K562 (cell line): Measurements from ENCODE around the gene PDCD5. TPM values are rescaled to one million over a fixed set of nuclear protein-coding genes. Genes with fewer than 3 reads are reported as not detected.

Experiments
- ATAC-seq: fragments of 200-7000 bp; cut with Tn5 transposase; 3 replicates; pipeline ENCODE4 v1.9.1; 2020; ENCODE audit warnings: moderate library complexity
- BruUV-seq: library from RNA; stranded (reverse); fragments of 400-500 nt; replicated peaks from 2 replicates; lab custom pipeline; 2021; lab: Mats Ljungman, UMichigan
- CTCF ChIA-PET: fragments of 300-600 bp; formaldehyde crosslinking; extraction: SDS; loops from one replicate; lab custom pipeline; 2021; ENCODE audit warnings: low intra/inter-chr PET ratio; lab: Yijun Ruan, JAX
- POLR2A ChIA-PET: fragments of 300-600, 350-650 bp; sonication (Branson Sonifier 250); formaldehyde crosslinking; extraction: SDS; loops from one replicate; lab custom pipeline; 2021; ENCODE audit warnings: antibody characterized with exemption, inconsistent platforms; lab: Yijun Ruan, JAX
- DNase-seq, 4 experiments: peaks; one replicate each; pipeline versions ENCODE4 v3.0.0 to v3.0.0-alpha.2; 2011 to 2018; ENCODE audit warnings: low spot score in 3 of 4, mixed read lengths in 3 of 4; ENCODE audit errors: extremely low read depth in 1 of 4
- FAIRE-seq: peaks from 2 replicates; lab custom pipeline; 2011; peaks lifted over from hg19 to GRCh38; lab: Jason Lieb, UNC
- H2AFZ ChIP-seq: 2 replicates; pipeline ENCODE4 v1.6.0; 2011; ENCODE audit warnings: low read depth, low read length, control low read depth, inconsistent platforms
- H3K27ac ChIP-seq: fragments of 200-600 bp; 3 replicates; pipeline ENCODE4 v1.8.0; 2011; ENCODE audit warnings: low read depth, mild to moderate bottlenecking, control low read depth, inconsistent platforms, low read length, moderate library complexity, mixed read lengths; ENCODE audit errors: extremely low read depth
- H3K27me3 ChIP-seq, 2 experiments: fragments of 300-600 bp in 1 of 2; 2 replicates in 1 of 2; 3 replicates in 1 of 2; pipeline versions ENCODE4 v1.6.0 to v1.8.0; 2011; ENCODE audit warnings: inconsistent platforms in 2 of 2, low read length in 2 of 2, mild to moderate bottlenecking in 1 of 2, mixed read lengths in 1 of 2, moderate library complexity in 1 of 2; ENCODE audit not compliant: control insufficient read depth in 2 of 2, insufficient read depth in 2 of 2
- H3K36me3 ChIP-seq: fragments of 300-600 bp; 3 replicates; pipeline ENCODE4 v1.8.0; 2011; ENCODE audit warnings: mild to moderate bottlenecking, low read length, inconsistent platforms; ENCODE audit not compliant: control insufficient read depth, insufficient read depth
- H3K4me1 ChIP-seq, 2 experiments: fragments of 200-600 bp in 1 of 2; replicated peaks in 1 of 2; 2 replicates in 1 of 2; 3 replicates in 1 of 2; pipeline versions ENCODE4 v1.5.1 to v1.8.0; 2011; ENCODE audit warnings: inconsistent platforms in 2 of 2, low read length in 2 of 2, mild to moderate bottlenecking in 1 of 2, mixed read lengths in 1 of 2, moderate library complexity in 1 of 2; ENCODE audit not compliant: control insufficient read depth in 2 of 2, insufficient read depth in 2 of 2
- H3K4me2 ChIP-seq: 2 replicates; pipeline ENCODE4 v1.6.1; 2011; ENCODE audit warnings: low read length, control low read depth, inconsistent platforms, mixed read lengths; ENCODE audit not compliant: insufficient read depth
- H3K4me3 ChIP-seq: fragments of 200-600 bp; sonication (generic), shearing (Covaris generic); 2 replicates; pipeline ENCODE4 v1.5.1; 2016; ENCODE audit warnings: control low read depth, inconsistent platforms
- H3K79me2 ChIP-seq: fragments of 200-600 bp; 3 replicates; pipeline ENCODE4 v1.8.0; 2011; ENCODE audit warnings: low read length, inconsistent platforms; ENCODE audit not compliant: control insufficient read depth, insufficient read depth
- H3K9ac ChIP-seq, 2 experiments: 2 replicates each; pipeline versions ENCODE4 v1.6.0 to v1.6.1; 2011; ENCODE audit warnings: low read depth in 2 of 2, low read length in 2 of 2, control low read depth in 1 of 2, inconsistent platforms in 1 of 2, mild to moderate bottlenecking in 1 of 2, mixed read lengths in 1 of 2; ENCODE audit not compliant: insufficient read depth in 1 of 2
- H3K9me1 ChIP-seq: one replicate; pipeline ENCODE4 v1.6.0; 2011; ENCODE audit warnings: inconsistent platforms, mild to moderate bottlenecking, low read length, moderate library complexity; ENCODE audit not compliant: control insufficient read depth, insufficient read depth
- H3K9me3 ChIP-seq: replicated peaks from 2 replicates; pipeline ENCODE4 v1.5.1; 2011; ENCODE audit warnings: low read depth, low read length, inconsistent platforms; ENCODE audit not compliant: control insufficient read depth, insufficient read depth
- H4K20me1 ChIP-seq: replicated peaks from 2 replicates; pipeline ENCODE4 v1.6.1; 2011; ENCODE audit warnings: low read length, inconsistent platforms, mixed read lengths; ENCODE audit not compliant: control insufficient read depth, insufficient read depth
- BMI1 ChIP-seq: fragments of 150-350 bp; IDR thresholded peaks from 2 replicates; pipeline ENCODE4 v1.6.1; 2014; ENCODE audit warnings: low read length
- BRD4 ChIP-seq: fragments of 200-600 bp; sonication (generic); IDR thresholded peaks from 2 replicates; pipeline ENCODE4 v1.6.1; 2017; ENCODE audit warnings: inconsistent platforms
- ESRRB ChIP-seq: fragments of 250-450 bp; sonication (Bioruptor Pico); IDR thresholded peaks from 2 replicates; pipeline ENCODE4 v1.5.0; 2020; ENCODE audit warnings: mild to moderate bottlenecking, moderate library complexity, borderline replicate concordance
- NRF1 ChIP-seq, 2 experiments: fragments of 450-650 bp; IDR thresholded peaks in 1 of 2; conservative IDR thresholded peaks in 1 of 2; 2 replicates each; pipeline ENCODE4 v1.6.1; 2014; ENCODE audit warnings: mild to moderate bottlenecking in 2 of 2
- PCBP1 ChIP-seq: fragments of 200-400 bp; formaldehyde crosslinking; IDR thresholded peaks from 2 replicates; pipeline ENCODE4 v1.6.1; 2018; ENCODE audit warnings: mild to moderate bottlenecking, low read depth, low read length; ENCODE audit not compliant: poor library complexity, severe bottlenecking
- RAD51 ChIP-seq: fragments of 450-650 bp; IDR thresholded peaks from 2 replicates; pipeline ENCODE4 v1.7.1; 2016; ENCODE audit warnings: low read depth, mild to moderate bottlenecking, borderline replicate concordance
- SOX6 ChIP-seq: fragments of 450-650 bp; IDR thresholded peaks from 2 replicates; pipeline ENCODE4 v1.6.1; 2014; ENCODE audit warnings: mild to moderate bottlenecking
- TCFL5 ChIP-seq: fragments of 250-450 bp; sonication (Bioruptor Pico); conservative IDR thresholded peaks from 2 replicates; pipeline ENCODE4 v1.6.1; 2021; ENCODE audit warnings: mild to moderate bottlenecking, moderate library complexity, matching md5 sums
- TFAP4 ChIP-seq: sonication (generic); formaldehyde crosslinking; IDR thresholded peaks from 2 replicates; pipeline ENCODE4 v1.8.0; 2022; ENCODE audit warnings: missing genetic modification reagents, mild to moderate bottlenecking, moderate library complexity, borderline replicate concordance
- ZNF395 ChIP-seq: fragments of 200-800 bp; sonication (Bioruptor generic); IDR thresholded peaks from 2 replicates; pipeline ENCODE4 v1.6.1; 2017; ENCODE audit warnings: missing genetic modification characterization, missing compliant biosample characterization
- ZNF518B ChIP-seq: fragments of 250-450 bp; sonication (Bioruptor Pico); IDR thresholded peaks from 2 replicates; pipeline ENCODE4 v1.5.0; 2021; ENCODE audit warnings: mild to moderate bottlenecking, moderate library complexity
- WGBS: fragments of 100-300 bp; shearing (Covaris generic); methylation state at CpG from one replicate; pipeline ENCODE4 v1.1.6; 2016; ENCODE audit warnings: low coverage, mixed read lengths; ENCODE audit not compliant: insufficient coverage; ENCODE audit errors: missing lambda C conversion rate; 5-methylcytosine and 5-hydroxymethylcytosine counted together
- in situ Hi-C: fragments of 300-500 bp; cut with MboI; formaldehyde crosslinking; loops from 4 replicates; pipeline ENCODE4 v1.15.0; 2018; ENCODE audit warnings: inconsistent platforms, mixed read lengths
- intact Hi-C: fragments of 100-400 bp; cut with micrococcal nuclease; formaldehyde crosslinking; loops from 2 replicates; pipeline ENCODE4 v1.14.2; 2022
- polyA plus RNA-seq, 8 experiments: library from polyadenylated mRNA; depleted of rRNA in 4 of 8; stranded (reverse) in 5 of 8; unstranded in 3 of 8; fragments of >200 nt; fragmentation: Nextera tagmentation in 2 of 8; fragmentation: Illumina TruSeq in 1 of 8; extraction: Ambion mirVana in 2 of 8; extraction: Trizol in 1 of 8; gene quantifications; 2 replicates each; pipeline versions ENCODE4 v1.2.1 to v1.2.3, GENCODE V29; 2011 to 2014; ENCODE audit warnings: inconsistent platforms in 1 of 8, missing spikeins in 1 of 8
- total RNA-seq, 7 experiments: library from RNA; depleted of rRNA in 6 of 7; stranded (reverse); fragments of >200 nt in 6 of 7; fragmentation: Illumina TruSeq in 2 of 7; extraction: Trizol in 2 of 7; gene quantifications; 2 replicates each; pipeline versions ENCODE4 v1.2.1 to v1.2.3, GENCODE V29; 2011 to 2021; ENCODE audit warnings: low replicate concordance in 1 of 7

The PDCD5 gene
- total and polyA plus RNA-seq, 9 of the 15 experiments (the other 6 are each of a cell fraction or from before 2014, with no cell fraction given): 122 to 322 (median 269) TPM

- 80% methylated on average over 6 of the region's 6 CpGs for WGBS
- CTCF ChIA-PET: interaction anchor here (0.8 to 1.1 kb wide), 3 partner anchors 71 to 520 kb away, joined by 3 to 4 read pairs (median 3); no protein-coding TSS in a partner anchor
- H3K4me2 ChIP-seq: no peak overlapping the region
- H3K4me1 ChIP-seq: no peaks in the 10 kb centered on the region
- H3K79me2 ChIP-seq: no peaks in the 10 kb centered on the region
- no peak overlapping the region for H3K9ac ChIP-seq
- POLR2A ChIA-PET: interaction anchor here (0.8 to 1.1 kb wide), 3 partner anchors 13 to 94 kb away, joined by 3 to 5 read pairs (median 4); no protein-coding TSS in a partner anchor
- DNase-seq (no peak), ATAC-seq (no peak), FAIRE-seq (no peak)
- peaks cover 94% of the 10 kb centered on the region for H3K36me3 ChIP-seq
- in situ Hi-C loops: no loop called here
- no peak overlapping the region for H3K4me3 ChIP-seq
- no peak overlapping the region for H2AFZ ChIP-seq
- no TSS peak for BruUV-seq
- H4K20me1 ChIP-seq: no peaks in the 10 kb centered on the region
- H3K27ac ChIP-seq: no peak overlapping the region
- no peaks in the 10 kb centered on the region for H3K9me1 ChIP-seq
- TF ChIP-seq BMI1 (no peak), TFAP4 (no peak), RAD51 (no peak), SOX6 (no peak), ZNF395 (CRISPR knock-in tag) (no peak), NRF1 (conservative IDR thresholded peaks at IDR 0.05 in 1 of 2, IDR thresholded peaks at IDR 0.05 in 1 of 2) (no peak), ESRRB (CRISPR knock-in tag) (no peak), ZNF518B (CRISPR knock-in tag) (no peak), PCBP1 (no peak), BRD4 (no peak), TCFL5 (no peak)
- H3K27me3 ChIP-seq: no peaks in the 10 kb centered on the region
- H3K9me3 ChIP-seq: peaks cover 2% of the 10 kb centered on the region; the same call in 1 of the 2 replicates
- intact Hi-C loops: no loop called here
Measured at GRCh38 chr19:32599258-32599657, 18.3 kb downstream of the PDCD5 start.
